ENCODE data around the gene BIN1. TPM values are rescaled to one million over a fixed set of nuclear protein-coding genes. Genes with fewer than 3 reads are reported as not detected.

BIN1 gene
- total RNA-seq, 2 experiments from 2014 or later = 1.5 to 14.1 TPM

DNA sequence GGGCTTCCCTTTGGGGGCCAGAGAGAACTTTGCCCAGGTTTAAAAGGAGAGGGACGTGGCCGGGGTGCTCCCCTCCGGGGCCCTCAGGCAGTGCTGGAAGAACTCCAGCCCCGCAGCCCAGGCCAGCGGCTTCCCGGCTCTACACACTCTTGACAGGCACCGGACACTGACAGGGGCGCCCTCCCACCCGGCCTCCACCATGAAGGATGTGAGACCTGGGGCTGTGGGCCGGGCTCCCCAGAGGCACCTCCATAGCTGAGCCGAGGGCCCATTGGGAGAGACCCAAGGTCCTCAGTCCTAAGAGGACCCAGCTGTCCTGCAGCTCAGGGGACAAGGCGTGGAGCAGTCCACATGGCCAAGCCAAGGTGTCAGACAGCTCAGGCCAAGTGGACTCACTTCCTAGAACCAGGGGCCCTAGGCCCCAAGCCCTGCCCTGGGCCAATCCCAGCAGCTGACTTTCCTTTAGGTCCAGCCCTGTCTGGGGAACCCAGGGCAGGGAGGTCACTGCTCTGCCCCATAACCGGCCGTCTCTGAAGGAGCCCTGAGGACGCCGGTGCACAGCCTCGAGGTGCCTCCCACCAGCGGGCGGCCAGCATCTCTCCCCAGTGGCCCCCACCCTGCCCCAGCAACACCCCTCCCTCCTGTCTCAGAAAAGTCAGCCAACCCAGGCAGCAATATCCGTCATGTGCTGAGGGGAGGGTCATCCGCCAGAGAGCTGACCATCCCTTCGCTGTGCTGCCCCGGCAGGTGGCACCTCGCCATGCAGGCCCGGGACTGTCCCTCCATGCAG, 51.8 kb downstream of the BIN1 start:
- CTCF ChIA-PET (ENCODE audit: unreplicated experiment) = interaction anchor here (0.6 kb wide), 1 partner anchor 115 kb away, joined by 4 read pairs; no protein-coding TSS in a partner anchor
- POLR2A ChIA-PET = interaction anchor here (0.6 kb wide), 1 partner anchor 431 kb away, joined by 4 read pairs; no protein-coding TSS in a partner anchor
- H3K79me2 ChIP-seq (ENCODE audit: insufficient read depth, low read depth, low read length) = no peaks in the 10 kb centered on the region
- H3K4me3 ChIP-seq (ENCODE audit: low read depth, low read length, poor library complexity, severe bottlenecking) = no peak overlapping the region
- no peaks in the 10 kb centered on the region for H3K36me3 ChIP-seq (ENCODE audit: insufficient read depth, low read length)
- H2AFZ ChIP-seq (ENCODE audit: low read length) = no peak overlapping the region
- no peaks in the 10 kb centered on the region for H3K9me3 ChIP-seq (ENCODE audit: low read length)
- TF ChIP-seq, protein P1, sequence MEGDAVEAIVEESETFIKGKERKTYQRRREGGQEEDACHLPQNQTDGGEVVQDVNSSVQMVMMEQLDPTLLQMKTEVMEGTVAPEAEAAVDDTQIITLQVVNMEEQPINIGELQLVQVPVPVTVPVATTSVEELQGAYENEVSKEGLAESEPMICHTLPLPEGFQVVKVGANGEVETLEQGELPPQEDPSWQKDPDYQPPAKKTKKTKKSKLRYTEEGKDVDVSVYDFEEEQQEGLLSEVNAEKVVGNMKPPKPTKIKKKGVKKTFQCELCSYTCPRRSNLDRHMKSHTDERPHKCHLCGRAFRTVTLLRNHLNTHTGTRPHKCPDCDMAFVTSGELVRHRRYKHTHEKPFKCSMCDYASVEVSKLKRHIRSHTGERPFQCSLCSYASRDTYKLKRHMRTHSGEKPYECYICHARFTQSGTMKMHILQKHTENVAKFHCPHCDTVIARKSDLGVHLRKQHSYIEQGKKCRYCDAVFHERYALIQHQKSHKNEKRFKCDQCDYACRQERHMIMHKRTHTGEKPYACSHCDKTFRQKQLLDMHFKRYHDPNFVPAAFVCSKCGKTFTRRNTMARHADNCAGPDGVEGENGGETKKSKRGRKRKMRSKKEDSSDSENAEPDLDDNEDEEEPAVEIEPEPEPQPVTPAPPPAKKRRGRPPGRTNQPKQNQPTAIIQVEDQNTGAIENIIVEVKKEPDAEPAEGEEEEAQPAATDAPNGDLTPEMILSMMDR (conservative IDR thresholded peaks at IDR 0.05; ENCODE audit: low read length) = no peak
- TF ChIP-seq EZH2phosphoT487 (IDR thresholded peaks at IDR 0.05; ENCODE audit: borderline replicate concordance, low read depth, low read length) = no peak
- no peaks in the 10 kb centered on the region for H3K4me1 ChIP-seq (ENCODE audit: insufficient read depth, low read length, poor library complexity, severe bottlenecking)
- BruUV-seq (replicated peaks) = no TSS peak
- H4K20me1 ChIP-seq (ENCODE audit: insufficient read depth, low read length) = no peaks in the 10 kb centered on the region
- no peak for DNase-seq (ENCODE audit: low spot score)
- no peaks in the 10 kb centered on the region for H3K9me2 ChIP-seq (ENCODE audit: insufficient read depth, low read length)
- H3K4me2 ChIP-seq (ENCODE audit: low read length) = no peak overlapping the region
- intact Hi-C loops (cut with micrococcal nuclease; ENCODE audit: unreplicated experiment) = no loop called here
- no peak overlapping the region for H3K27ac ChIP-seq (ENCODE audit: low read depth, low read length, poor library complexity, severe bottlenecking)

DNA sequence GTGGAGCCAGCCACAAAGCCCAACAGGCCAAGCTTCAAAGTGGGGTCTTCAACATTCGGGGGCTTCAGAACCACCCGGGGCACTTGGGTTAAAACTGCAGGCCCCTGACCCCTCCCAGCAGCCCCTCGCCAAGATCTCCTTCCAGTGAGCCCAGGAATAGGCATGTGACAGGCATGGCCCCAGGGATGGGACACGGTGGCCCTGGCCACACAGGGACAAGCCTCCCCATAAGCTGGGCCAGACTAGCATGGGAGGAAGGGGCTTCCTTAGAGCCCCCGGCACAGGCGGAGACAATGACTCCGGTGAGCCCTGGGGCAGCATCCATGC, 52.4 kb downstream of the BIN1 start:
- Histone ChIP-seq H4K20me1 (ENCODE audit: insufficient read depth, low read length) (no peaks in the 10 kb centered on the region), H3K4me2 (ENCODE audit: low read length) (no peak overlapping the region), H3K9me2 (ENCODE audit: insufficient read depth, low read length) (no peaks in the 10 kb centered on the region), H3K4me3 (ENCODE audit: low read depth, low read length, poor library complexity, severe bottlenecking) (no peak overlapping the region), H3K9me3 (ENCODE audit: low read length) (no peaks in the 10 kb centered on the region), H3K4me1 (ENCODE audit: insufficient read depth, low read length, poor library complexity, severe bottlenecking) (no peaks in the 10 kb centered on the region), H3K36me3 (ENCODE audit: insufficient read depth, low read length) (no peaks in the 10 kb centered on the region), H3K79me2 (ENCODE audit: insufficient read depth, low read depth, low read length) (no peaks in the 10 kb centered on the region), H2AFZ (ENCODE audit: low read length) (no peak overlapping the region), H3K27ac (ENCODE audit: low read depth, low read length, poor library complexity, severe bottlenecking) (no peak overlapping the region)
- no peak for TF ChIP-seq EZH2phosphoT487 (IDR thresholded peaks at IDR 0.05; ENCODE audit: borderline replicate concordance, low read depth, low read length)
- TF ChIP-seq, protein P1 (conservative IDR thresholded peaks at IDR 0.05; ENCODE audit: low read length) = no peak
- intact Hi-C loops (cut with micrococcal nuclease; ENCODE audit: unreplicated experiment) = no loop called here
- ChIA-PET POLR2A (interaction anchor here (0.6 kb wide), 1 partner anchor 431 kb away, joined by 4 read pairs; no protein-coding TSS in a partner anchor), CTCF (ENCODE audit: unreplicated experiment) (no interaction called here)
- no TSS peak for BruUV-seq (replicated peaks)
- no peak for DNase-seq (ENCODE audit: low spot score)
